NCI-H1092 (cell line): ENCODE measurements around the gene GJA1.
"Not testable (repeated sequence)": the region's sequence is repeated elsewhere in the genome, so short reads cannot be mapped to it uniquely, and the experiment has no call there.

Source experiments
- DNase-seq: peaks from one replicate; lab custom pipeline; 2025; lab: John Stamatoyannopoulos, UW

GJA1 gene

DNA sequence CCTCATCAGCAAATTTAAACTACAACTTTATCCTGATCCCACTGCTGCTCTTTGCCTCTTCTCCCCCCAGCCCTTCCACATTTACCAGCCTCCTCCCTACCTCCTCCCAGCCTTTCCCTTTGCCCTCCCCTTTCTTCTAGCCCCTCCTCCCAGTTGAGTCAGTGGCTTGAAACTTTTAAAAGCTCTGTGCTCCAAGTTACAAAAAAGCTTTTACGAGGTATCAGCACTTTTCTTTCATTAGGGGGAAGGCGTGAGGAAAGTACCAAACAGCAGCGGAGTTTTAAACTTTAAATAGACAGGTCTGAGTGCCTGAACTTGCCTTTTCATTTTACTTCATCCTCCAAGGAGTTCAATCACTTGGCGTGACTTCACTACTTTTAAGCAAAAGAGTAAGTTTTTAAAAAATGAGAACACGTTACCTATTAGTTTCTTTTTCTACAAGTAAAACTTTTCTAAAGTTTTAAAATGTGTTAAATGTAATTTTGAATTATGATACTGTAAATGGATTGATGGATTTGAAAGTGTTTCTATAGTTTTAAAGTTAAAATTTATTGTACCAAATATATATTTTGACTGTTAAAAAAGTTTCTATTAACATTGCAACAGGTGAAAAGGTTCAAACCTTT lies at the start of gene GJA1:
Gene GJA1 (plus strand): TSS at position 203 of the 626 bp plus-strand sequence. CDS start 11,202 bp downstream, outside the sequence.
- DNase-seq = no peak

DNA sequence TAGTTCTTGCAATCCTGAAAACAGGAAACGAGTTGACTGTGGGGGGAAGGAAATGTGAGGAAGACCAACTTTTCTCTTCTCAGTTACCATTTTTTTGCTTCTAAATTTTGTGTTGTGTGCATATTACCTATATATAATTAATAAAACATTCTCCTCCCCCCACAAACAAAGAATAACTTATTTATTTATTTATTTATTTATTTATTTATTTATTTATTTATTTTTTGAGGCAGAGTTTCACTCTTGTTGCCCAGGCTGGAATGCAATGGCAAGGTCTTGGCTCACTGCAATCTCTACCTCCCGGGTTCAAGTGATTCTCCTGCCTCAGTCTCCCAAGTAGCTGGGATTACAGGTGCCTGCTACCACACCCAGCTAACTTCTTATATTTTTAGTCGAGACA lies 48.9 kb upstream of the GJA1 start:
- DNase-seq = not testable (repeated sequence)

DNA sequence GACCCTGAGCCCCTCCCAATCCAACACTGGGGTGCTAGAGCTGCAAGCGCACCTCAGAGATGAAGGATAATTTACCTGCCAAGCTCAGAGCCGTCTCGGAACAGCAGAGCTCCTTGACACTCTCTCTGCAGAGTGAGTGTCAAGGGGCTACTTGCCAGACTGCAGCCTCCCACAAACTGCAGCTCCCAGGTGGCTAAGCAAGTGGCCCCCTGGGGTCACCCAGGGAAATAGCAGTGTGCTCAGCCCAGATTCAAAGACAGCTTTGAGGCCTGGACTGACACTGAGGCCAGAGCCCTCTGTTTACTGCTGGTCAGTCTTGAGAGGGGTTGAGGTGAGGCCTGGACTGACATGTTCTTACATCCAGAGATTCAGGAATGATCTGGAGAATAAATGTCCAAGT lies 46.0 kb upstream of the GJA1 start:
- DNase-seq = no peak

DNA sequence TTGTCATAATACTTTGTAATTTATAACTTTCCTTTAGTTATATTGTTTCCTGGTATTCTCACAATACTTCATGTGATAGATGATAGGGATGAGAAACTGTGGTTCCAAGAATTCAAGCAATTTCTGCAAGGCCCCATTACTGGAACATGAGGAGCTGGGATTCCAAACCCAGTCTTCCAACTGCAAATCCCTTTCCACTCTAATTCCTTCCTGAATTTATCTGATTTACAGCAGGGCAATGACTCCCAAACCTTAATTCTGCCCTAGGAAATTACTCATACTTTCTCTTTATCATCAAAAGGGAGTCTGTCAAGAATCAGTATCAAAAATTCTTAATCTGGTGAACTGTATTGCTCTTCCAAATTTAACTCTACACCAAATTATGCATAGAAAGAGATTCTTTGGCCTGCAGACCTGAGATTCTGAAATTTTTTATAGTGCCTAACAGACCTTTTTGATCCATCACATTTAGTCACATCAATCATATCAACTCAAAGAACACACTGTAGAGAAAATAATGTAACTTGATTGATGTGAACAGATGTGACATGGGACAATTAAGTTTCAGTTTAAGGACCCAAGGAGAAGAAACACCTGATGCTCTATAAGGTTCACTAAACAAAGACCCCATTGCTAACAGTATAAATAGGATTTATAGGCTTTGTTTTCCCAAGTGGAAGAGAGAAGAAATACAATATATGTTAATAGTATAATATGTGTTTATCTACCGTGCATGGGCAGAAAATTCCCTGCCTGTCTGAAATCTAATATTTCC lies 41.5 kb upstream of the GJA1 start:
- DNase-seq = no peak

DNA sequence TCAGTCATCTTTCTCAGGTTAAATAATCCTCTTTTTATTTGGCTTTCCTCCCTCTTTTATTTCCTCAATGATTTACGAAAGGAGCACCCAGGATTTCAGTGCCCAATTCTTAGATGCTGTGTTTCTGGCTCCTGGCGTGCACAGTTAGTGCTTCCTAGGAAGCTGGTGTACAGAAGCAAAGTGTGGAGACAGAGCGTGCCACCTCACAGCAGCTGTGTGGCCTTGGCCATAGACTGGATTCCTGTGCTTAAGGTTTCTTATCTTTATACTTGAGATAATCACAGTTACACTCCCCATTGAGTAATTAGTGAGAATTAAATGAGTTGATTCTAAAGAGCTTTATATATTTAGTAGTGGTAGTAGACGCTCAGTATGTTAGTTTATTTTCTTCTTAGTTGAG lies 39.7 kb upstream of the GJA1 start:
- DNase-seq = no peak

DNA sequence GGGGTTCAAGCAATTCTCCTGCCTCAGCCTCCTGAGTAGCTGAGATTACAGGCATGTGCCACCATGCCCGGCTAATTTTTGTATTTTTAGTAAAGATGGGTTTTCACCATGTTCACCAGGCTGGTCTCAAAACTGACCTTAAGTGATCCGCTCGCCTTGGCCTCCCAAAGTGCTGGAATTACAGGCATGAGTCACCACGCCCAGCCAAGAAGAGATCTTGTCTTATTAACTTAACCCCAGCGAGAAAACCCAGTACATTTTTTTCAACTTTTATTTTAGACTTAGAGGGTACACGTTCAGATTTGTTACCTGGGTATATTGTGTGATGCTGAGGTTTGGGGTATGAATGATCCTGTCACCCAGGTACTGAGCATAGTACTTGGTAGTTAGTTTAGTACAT lies 38.3 kb upstream of the GJA1 start:
- not testable (repeated sequence) for DNase-seq

DNA sequence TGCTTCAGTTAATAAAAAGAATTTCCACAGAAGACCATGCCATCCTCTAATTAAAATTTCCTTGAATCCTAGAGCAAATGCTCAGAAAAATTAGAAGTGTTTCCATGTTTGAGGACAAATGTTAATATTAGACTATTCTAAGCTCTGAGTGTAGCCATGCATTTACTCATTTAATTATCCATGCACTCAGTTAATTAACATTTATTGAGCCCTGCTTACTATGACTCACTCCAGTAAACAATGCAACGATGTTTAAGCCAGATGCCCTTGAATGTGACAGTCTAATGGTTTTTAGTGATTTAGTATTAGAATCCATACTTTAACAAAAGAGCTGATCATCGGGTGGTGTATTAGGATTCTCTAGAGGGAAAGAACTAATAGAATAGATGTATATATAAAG lies 37.3 kb upstream of the GJA1 start:
- DNase-seq = no peak

DNA sequence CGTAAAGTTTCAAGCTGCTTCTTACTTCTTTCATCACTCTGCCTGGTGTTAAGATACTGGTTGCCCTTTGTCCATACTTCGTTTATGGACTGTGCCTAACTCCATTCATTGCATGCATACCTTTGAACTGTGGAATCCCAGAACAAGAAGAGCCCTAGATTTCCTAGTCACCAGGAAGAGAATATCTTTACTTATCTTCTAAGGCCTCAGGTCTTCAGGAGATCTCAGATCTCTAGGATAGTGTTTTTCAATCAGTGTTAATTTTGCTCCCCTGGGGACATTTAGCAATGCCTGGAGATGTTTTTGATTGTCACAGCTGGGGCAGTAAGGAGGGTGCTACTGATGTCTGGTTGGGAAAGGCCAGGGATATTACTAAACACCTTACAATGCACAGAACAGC lies 35.5 kb upstream of the GJA1 start:
- DNase-seq = no peak

DNA sequence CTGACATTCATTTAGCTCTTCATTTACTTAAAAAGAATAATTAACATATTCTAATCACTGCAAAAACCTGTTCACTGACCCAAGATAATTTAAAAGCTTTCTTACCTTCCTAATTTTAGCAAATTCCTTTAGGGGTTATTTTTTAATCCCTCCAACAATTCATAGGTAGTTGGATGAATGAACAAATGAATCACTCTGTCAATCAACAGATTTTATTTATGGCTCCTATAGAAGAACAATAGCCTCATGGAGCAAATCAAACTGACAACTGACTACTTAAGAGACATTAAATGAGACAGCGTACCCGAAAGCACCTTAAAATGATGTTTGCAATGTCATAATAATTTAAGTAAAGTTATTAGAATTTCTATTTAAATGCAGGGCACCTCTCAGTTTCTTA lies 31.5 kb upstream of the GJA1 start:
- DNase-seq = no peak

DNA sequence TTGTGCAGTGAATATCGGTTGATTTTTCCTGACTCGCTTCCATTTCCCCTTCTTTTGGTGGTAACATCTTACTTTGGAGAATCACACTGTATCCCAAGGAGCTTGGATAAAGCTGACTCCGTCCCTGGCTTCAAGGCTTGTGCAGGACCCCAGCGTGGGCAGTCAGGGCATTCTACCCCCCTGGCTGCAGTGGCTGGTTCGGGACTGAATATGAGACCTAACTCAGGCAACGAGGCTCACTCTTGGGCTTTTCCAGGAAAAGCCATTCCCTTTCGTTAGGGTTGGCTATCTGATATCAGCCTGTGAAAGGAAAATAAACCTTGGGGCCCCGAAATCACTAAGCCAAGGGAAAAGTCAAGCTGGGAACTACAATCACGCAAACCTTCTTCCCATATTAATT lies 30.1 kb upstream of the GJA1 start:
- DNase-seq = no peak

DNA sequence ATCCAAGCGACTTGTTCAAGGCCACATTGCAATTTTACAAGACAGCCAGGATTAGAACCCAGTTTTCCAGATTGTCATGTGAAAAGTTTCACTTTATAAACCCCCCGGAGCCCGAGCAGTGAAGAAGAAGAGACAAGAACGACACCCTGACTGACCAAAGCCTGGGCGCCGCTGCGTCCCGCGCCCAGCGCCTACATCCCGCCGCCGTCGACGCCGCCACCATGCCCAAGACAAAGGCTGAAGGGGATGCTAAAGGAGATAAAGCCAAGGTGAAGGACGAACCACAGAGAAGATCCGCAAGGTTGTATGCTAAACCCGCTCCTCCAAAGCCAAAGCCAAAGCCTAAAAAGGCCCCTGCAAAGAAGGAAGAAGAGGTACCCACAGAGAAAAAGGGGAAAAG lies 27.1 kb upstream of the GJA1 start:
- no peak for DNase-seq

DNA sequence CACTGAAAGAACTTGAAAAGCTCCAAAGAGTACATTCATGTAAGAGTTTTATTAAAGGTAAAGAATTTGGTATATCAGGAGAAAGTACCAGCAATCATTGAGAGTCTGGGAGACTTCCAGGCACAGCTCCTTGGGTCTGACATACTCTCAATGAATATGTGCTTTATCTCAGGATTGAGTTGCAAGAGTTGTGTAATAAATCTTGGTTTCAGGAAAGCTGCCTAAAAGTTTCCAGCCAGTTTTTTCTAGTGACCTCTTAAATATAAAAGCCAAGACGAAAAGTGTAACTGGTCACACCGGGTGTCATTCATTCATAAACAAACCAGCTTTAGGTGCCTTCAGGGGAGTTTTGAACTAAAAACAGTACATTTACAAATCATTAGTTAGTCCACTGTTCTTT lies 21.6 kb upstream of the GJA1 start:
- no peak for DNase-seq

DNA sequence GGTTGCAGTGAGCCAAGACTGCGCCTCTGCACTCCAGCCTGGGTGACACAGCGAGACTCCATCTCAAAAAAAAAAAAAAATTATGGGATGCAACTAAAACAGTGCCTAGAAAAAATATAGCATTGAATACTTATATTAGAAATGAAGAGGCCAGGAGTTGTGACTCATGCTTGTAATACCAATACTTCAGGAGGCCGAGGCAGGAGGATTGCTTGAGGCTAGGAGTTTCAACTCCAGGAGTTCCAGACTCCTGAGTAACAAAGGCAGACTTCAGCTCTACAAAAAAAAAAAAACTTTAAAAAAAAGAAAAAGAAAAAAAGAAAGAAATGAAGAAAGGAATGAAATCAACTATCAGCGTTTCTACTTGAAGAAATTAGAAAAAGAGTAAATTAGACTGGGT lies 17.1 kb upstream of the GJA1 start:
- no peak for DNase-seq

DNA sequence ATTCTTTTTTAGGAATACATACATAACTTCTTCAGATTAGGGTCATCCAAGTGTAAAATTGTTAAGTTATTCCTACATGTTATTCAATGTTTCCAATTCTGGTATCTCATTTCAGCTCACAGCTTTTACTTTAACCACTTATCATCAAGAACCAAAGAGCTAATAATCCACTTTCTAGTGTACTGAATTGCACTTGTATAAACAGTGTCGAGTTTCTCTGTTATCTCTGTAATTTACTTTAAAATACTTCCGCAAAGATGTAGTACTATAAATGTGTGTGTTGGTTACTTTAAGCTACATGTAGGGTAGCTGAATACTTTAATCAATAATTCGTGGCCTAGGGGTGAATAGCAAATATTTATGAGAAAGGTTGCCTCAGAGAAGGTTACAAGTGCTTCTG lies 8.8 kb upstream of the GJA1 start:
- DNase-seq = no peak

DNA sequence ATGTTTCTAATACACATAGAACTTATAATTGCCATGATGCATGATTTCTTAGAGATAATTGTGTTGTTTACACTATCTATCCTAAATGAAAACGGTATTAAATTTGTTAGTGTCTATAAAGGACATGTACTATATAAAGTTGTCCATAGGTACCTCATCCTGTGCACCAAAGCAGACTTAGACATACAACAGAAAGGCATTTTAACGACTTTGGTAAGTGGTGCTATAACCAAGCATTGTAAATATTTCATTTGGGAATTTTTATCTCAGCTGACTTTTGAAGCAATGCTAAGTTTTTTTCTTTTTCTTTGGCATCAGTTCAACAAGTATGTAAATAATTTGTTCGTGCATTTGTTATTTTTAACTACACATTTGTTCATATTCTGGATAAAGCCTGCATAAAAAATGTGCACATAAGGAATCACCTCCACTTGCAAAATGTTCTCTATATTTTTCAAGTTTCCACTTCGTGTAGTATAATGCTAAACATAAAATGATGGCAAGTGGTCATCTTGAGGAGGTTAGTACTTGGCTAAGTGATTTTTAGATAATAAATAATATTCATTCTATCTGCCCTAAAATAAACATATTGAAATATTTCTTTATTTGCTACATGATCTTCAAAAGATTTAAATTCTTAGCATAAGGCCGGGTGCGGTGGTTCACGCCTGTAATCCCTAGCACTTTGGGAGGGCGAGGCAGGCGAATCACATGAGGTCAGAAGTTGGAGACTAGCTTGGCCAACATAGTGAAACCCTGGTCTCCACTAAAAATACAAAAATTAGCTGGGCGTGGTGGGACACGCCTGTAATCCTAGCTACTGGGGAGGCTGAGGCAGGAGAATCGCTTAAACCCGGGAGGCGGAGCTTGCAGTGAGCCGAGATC lies 6.3 kb upstream of the GJA1 start:
- DNase-seq = no peak

DNA sequence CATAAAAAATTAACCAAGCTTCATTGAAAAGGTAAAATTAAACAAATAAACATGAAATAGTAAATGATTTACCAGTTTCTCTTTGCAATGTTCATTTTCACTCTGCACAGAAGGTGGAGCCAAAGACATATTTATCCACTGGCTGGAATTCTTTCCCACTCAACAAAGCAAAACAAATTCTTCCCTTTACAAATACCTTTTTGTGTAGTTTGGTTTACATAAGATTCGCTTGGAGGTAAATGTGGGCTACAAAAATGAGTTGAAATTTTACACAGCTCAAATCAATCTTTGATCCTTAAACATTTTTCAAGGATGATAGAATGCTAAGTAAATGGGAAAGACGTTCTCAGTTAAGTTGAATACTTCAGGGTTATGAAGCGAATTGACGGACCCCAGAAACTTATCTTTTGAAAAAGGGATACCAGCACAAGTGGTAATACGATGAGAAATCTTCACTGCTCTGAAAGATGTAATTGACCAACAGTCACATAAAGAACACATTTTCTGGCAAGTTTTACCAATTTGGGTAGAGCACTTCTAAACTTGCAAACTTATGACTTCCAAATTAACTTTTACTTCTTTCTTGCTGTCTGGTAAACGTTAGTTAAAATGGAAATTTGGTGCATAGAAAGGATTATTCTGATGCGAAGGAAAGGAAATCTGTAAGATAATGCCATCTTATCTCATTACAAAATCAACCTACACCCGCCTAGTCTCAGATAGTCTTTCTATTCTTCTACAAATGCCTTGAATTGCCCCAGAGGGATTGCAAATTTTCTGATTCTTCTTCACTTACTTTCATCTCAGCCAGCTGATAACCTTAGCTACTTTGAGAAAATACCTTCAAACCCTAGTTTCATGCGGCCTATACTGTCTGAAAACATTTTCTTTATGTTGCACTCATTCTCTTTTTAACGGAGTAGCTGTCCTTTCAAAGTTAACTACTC lies 4.7 kb upstream of the GJA1 start:
- DNase-seq = no peak

DNA sequence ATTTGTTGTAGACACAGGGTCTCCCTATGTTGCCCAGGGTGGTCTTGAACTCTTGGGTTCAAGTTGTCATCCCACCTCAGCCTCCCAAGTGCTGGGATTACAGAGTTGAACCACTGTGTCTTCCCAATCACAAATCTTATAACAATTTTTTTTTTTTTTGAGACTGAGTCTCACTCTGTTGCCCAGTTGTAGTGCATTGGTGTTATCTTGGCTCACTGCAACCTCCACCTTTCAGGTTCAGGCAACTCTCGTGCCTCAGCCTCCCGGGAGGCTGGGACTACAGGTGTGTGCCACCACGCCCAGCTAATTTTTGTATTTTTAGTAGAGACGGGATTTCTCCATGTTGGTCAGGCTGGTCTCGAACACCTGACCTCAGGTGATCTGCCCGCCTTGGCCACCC lies 3.7 kb upstream of the GJA1 start:
- not testable (repeated sequence) for DNase-seq

DNA sequence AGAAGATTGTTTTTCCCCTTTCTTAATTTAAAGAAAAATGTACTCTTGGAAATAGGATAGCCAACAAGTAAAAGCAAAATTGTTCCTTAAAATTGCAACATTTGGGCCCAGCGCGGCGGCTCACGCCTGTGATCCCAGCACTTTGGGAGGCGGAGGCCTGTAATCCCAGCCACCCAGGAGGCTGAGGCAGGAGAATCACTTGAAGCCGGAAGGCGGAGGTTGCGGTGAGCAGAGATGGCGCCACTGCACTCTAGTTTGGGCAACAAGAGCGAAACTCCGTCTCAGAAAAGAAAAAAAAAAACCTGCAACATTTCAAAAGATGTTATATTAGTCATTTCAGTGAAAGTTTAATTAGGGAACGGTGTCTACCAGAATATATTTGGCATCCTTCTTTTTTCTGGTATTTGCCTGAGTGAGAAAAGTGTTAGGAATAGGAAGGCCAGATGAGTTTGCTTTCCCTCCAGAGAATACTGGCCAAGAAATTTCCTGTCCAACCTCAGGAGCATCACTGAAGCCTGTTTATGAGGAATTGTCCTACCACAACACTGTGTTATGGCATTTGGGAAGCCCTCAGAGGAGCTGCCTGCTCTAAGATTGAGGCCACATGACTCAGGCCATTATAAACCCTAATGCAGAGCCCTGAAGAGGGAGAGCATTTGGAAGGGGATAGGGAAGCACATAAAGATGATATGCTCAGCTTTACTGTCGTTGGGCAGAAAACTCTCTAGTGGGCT lies 1.2 kb upstream of the GJA1 start:
- DNase-seq = no peak

DNA sequence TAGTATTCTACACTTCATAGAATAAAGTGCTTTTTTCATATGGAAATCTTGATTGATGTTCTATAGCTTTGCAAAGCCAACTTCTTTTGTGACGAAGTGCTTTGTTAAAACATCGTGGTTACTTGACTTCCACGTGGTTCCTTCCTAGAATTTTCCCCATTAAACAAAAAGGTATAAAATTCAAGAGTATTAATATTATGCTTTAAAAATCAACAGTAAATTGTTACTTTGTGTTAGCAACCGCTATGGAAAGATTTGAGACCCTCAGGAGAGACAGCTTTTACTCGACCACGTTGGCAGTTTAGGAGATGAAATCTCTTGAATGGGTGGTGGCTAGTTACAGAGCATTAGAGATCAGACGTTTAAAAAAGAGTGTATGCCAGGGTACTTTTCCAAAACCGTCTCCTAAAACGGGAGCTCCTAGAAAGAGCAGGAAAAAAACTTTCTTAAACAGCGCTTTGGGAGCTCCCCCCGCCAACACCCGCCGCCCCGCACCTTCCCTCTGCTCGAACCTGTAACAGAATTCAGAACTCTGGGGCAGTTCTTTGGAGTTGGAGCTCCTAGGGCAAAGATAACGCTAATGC lies 920 bp downstream of the GJA1 start:
- DNase-seq = no peak

DNA sequence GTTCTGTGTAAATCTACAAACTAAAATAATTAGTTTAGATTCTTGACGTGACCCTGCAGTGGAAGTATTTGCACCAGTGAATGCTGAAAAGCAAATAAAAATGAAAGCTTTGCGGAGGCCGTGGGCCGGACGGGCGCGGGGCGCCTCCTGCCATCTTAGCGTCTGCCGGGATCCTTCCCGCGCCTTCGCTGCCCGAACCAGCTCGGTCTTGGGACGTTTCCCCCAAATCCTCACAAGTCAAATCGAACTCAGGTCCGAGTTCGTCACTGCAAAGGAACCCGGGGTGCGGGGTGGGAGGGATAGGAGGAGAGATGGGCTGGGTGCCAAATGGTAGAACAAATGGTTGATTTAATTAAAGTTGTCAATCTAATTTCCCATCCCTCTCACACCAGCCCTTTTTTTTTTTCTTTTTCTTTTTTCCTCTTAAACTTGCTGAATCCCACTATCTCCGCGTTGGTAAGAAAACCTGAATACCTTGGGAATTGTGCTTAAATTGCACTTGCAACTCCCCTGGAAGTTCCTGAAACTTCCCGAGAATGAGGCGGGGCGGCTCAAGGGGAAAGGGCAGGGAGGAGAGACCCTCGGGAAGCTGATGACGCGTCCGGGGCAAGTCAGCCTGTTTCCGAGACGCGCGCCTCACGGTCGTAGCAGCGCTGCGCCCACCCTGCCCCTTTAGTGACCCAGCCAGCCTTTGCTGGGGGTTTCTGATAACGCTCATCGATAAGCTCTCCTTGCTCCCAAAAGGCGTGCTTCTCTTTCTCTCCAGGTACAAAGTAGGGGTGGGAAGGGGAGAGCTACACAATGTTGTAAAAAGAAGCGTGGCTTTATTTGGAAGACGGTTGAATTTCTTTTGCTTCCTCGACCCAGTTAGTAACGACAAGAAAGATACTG lies 1.8 kb downstream of the GJA1 start:
- DNase-seq = no peak
